ENCODE measurements around the gene TNRC6B. TPM values are rescaled to one million over a fixed set of nuclear protein-coding genes. Genes with fewer than 3 reads are reported as not detected.

Gene TNRC6B
- total RNA-seq, 1 experiment from 2014 or later, result 58.1 TPM

- H2AFZ ChIP-seq (ENCODE audit: low read length), result no peak overlapping the region
- no peaks in the 10 kb centered on the region for H3K23me2 ChIP-seq (ENCODE audit: insufficient read length, low read depth, low read length, poor library complexity, severe bottlenecking)
- no CpG with 5 or more reads among the region's 3 CpGs for WGBS (ENCODE audit: extremely low coverage, insufficient read length, low lambda C conversion rate)
- no peaks in the 10 kb centered on the region for H3K27me3 Mint-ChIP-seq (ENCODE audit: low read depth)
- H3K27me3 ChIP-seq (ENCODE audit: insufficient read depth, low read length), result no peaks in the 10 kb centered on the region
- no peak overlapping the region for H2BK12ac ChIP-seq (ENCODE audit: insufficient read length, low read depth, low read length)
- H3K9ac ChIP-seq (ENCODE audit: extremely low read depth, insufficient read length, low read length), result no peak overlapping the region
- H3K9me3 ChIP-seq (ENCODE audit: control insufficient read depth, low read depth, low read length), result no peaks in the 10 kb centered on the region
- no peak overlapping the region for H4K91ac ChIP-seq (ENCODE audit: insufficient read length, low read depth, low read length)
- no peak overlapping the region for H2BK5ac ChIP-seq (ENCODE audit: insufficient read length, low read length)
- no peak overlapping the region for H2BK120ac ChIP-seq (ENCODE audit: low read depth, low read length, poor library complexity, severe bottlenecking)
- H3K4me1 Mint-ChIP-seq, result peaks cover 0 to 10% of the 10 kb centered on the region in 2 experiments
- H3K79me1 ChIP-seq (ENCODE audit: insufficient read depth, low read depth, low read length, poor library complexity, severe bottlenecking), result no peaks in the 10 kb centered on the region
- no peak overlapping the region for H3K18ac ChIP-seq (ENCODE audit: insufficient read length, low read depth, low read length)
- no peak overlapping the region for H3K14ac ChIP-seq (ENCODE audit: insufficient read depth, low read length)
- no peaks in the 10 kb centered on the region for H3K9me3 Mint-ChIP-seq
- H4K20me1 ChIP-seq (ENCODE audit: control insufficient read depth, insufficient read depth, insufficient read length), result no peaks in the 10 kb centered on the region
- H3K27ac Mint-ChIP-seq, result peak overlapping the region in 2 of 3 experiments; percentile 6 to 11; a peak in 3 of 7 replicates
- H2BK15ac ChIP-seq (ENCODE audit: low read depth, low read length), result no peak overlapping the region
- H3T11ph ChIP-seq (ENCODE audit: low read length), result no peak overlapping the region
- H3K4me2 ChIP-seq (ENCODE audit: insufficient read depth, insufficient read length, low read length), result no peak overlapping the region
- peaks cover 4% of the 10 kb centered on the region; the same call in 1 of the 2 replicates for H3K79me2 ChIP-seq (ENCODE audit: insufficient read depth, low read length)
- peaks cover 0 to 3% (median 0%) of the 10 kb centered on the region in 3 experiments; a peak in 4 of 7 replicates for H3K36me3 Mint-ChIP-seq (ENCODE audit: insufficient read depth in 1 of 3, low read depth in 3 of 3)
- no peak for TF ChIP-seq CTCF (conservative IDR thresholded peaks at IDR 0.05)
- H2AK5ac ChIP-seq (ENCODE audit: insufficient read length, low read length), result no peak overlapping the region
- DNase-seq, result no peak
- H2BK20ac ChIP-seq (ENCODE audit: low read depth, low read length, poor library complexity, severe bottlenecking), result no peak overlapping the region
- H3K4me3 Mint-ChIP-seq, result no peak overlapping the region
- no peak overlapping the region for H3K23ac ChIP-seq (ENCODE audit: insufficient read length, low read depth, low read length)
- H4K8ac ChIP-seq (replicated peaks; ENCODE audit: insufficient read length, low read depth, low read length), result no peak overlapping the region
- no peak overlapping the region for H3K27ac ChIP-seq (ENCODE audit: insufficient read length, low read depth, low read length)
- H3K4me1 ChIP-seq (ENCODE audit: insufficient read depth, low read length), result no peaks in the 10 kb centered on the region
- no peak overlapping the region for H3K4ac ChIP-seq (ENCODE audit: low read depth, low read length)
- H4K5ac ChIP-seq (ENCODE audit: insufficient read length, low read depth, low read length), result no peak overlapping the region
- no peak overlapping the region for H3K56ac ChIP-seq (ENCODE audit: insufficient read length, low read depth, low read length)
Measured at GRCh38 chr22:40383905-40384304, 206.2 kb downstream of the TNRC6B start.

All from H9 (cell line).